Left cardiac atrium (tissue), 4 donors: Measurements from ENCODE around the gene IP6K1. TPM values are rescaled to one million over a fixed set of nuclear protein-coding genes. Genes with fewer than 3 reads are reported as not detected.
"Not testable (repeated sequence)": the region's sequence is repeated elsewhere in the genome, so short reads cannot be mapped to it uniquely, and the experiment has no call there.

Source experiments
- ATAC-seq, 2 donors: fragments of 200-7000 bp; cut with Tn5 transposase; one replicate each; pipeline ENCODE4 v1.9.1; 2020; ENCODE audit warnings: mild to moderate bottlenecking in 2 of 2, moderate library complexity in 2 of 2
- DNase-seq: peaks from one replicate; pipeline ENCODE4 v3.0.0-alpha.2; 2020
- intact Hi-C, 2 donors: fragments of 100-400 bp; cut with DNase I; formaldehyde crosslinking; loops; one replicate each; pipeline versions ENCODE4 v1.14.1 to v1.15.1; 2022 to 2023
- total RNA-seq, 2 donors: library from RNA; stranded (reverse); fragmentation: NEBNext Ultra II Directional; extraction: Animal tissue kit (Norgen Biotek cat#: 25700); gene quantifications; one replicate each; pipeline ENCODE4 v1.2.1, GENCODE V29; 2021
- donor health status: DM: no; HTN: yes; CAD: no.
- donor health status: DM: no; HTN: yes; CAD: no; lungs with severe emphysema.
- donor health status: DM: yes; HTN: yes; CAD: no.
- donor health status: Dilated cardiomyopathy.

IP6K1 gene
- total RNA-seq, 2 donors from 2014 or later = 22.3 to 22.4 TPM

- intact Hi-C loops, ATAC-seq, DNase-seq: not testable (repeated sequence)
Measured at GRCh38 chr3:49776101-49776500, 10.2 kb downstream of the IP6K1 start.

- peak in 1 of 2 donors; percentile 40 for ATAC-seq
- DNase-seq = no peak
- intact Hi-C loops = no loop called here
Measured at GRCh38 chr3:49775538-49775937, 10.8 kb downstream of the IP6K1 start.

- intact Hi-C loops = no loop called here
- no peak for DNase-seq
- ATAC-seq = no peak
Measured at GRCh38 chr3:49772703-49773102, 13.6 kb downstream of the IP6K1 start.

- intact Hi-C loops = no loop called here
- ATAC-seq (no peak), DNase-seq (no peak)
Measured at GRCh38 chr3:49771340-49771938, 14.9 kb downstream of the IP6K1 start.

- DNase-seq = no peak
- intact Hi-C loops = no loop called here
- no peak for ATAC-seq
Measured at GRCh38 chr3:49769926-49770325, 16.4 kb downstream of the IP6K1 start.

- ATAC-seq (no peak), DNase-seq (no peak)
- intact Hi-C loops = no loop called here
Measured at GRCh38 chr3:49769286-49769915, 16.9 kb downstream of the IP6K1 start.

GRCh38 chr3:49763981-49764380 is 22.4 kb downstream of the IP6K1 start:
- ATAC-seq (no peak), DNase-seq (no peak)
- intact Hi-C loops = no loop called here

GRCh38 chr3:49761661-49762060 is 24.7 kb downstream of the IP6K1 start:
- intact Hi-C loops = no loop called here
- DNase-seq (no peak), ATAC-seq (no peak)

GRCh38 chr3:49759226-49759625 is 27.1 kb downstream of the IP6K1 start:
- intact Hi-C loops = no loop called here
- ATAC-seq (peak in 1 of 2 donors; percentile 26), DNase-seq (no peak)

GRCh38 chr3:49757197-49757596 is 29.1 kb downstream of the IP6K1 start:
- intact Hi-C loops = no loop called here
- ATAC-seq (no peak), DNase-seq (no peak)

- no peak for ATAC-seq
- intact Hi-C loops = no loop called here
Measured at GRCh38 chr3:49756036-49756435, 30.3 kb downstream of the IP6K1 start.

GRCh38 chr3:49754536-49754935 is 31.8 kb downstream of the IP6K1 start:
- intact Hi-C loops = no loop called here
- DNase-seq (no peak), ATAC-seq (no peak)

More at GRCh38 chr3:49756036-49756435, 30.3 kb downstream of the IP6K1 start:
- no peak for DNase-seq

GRCh38 chr3:49751501-49751900 is 34.8 kb downstream of the IP6K1 start:
- no peak for ATAC-seq
- intact Hi-C loops = no loop called here
- no peak for DNase-seq

- DNase-seq (no peak), ATAC-seq (peak in 1 of 2 donors; percentile 53)
- intact Hi-C loops = no loop called here
Measured at GRCh38 chr3:49750056-49750455, 36.3 kb downstream of the IP6K1 start.

- intact Hi-C loops, ATAC-seq, DNase-seq: not testable (repeated sequence)
Measured at GRCh38 chr3:49748874-49749273, 37.5 kb downstream of the IP6K1 start.

- DNase-seq = no peak
- intact Hi-C loops = no loop called here
- ATAC-seq = no peak
Measured at GRCh38 chr3:49747792-49748480, 38.4 kb downstream of the IP6K1 start.

GRCh38 chr3:49745986-49746385 is 40.4 kb downstream of the IP6K1 start:
- intact Hi-C loops = no loop called here
- ATAC-seq (no peak), DNase-seq (no peak)

GRCh38 chr3:49740427-49740826 is 45.9 kb downstream of the IP6K1 start:
- intact Hi-C loops = no loop called here
- ATAC-seq (no peak), DNase-seq (no peak)

GRCh38 chr3:49738067-49738713 is 48.2 kb downstream of the IP6K1 start:
- DNase-seq = no peak
- no peak for ATAC-seq
- intact Hi-C loops = no loop called here

- DNase-seq (no peak), ATAC-seq (peak in 1 of 2 donors; percentile 10)
- intact Hi-C loops = no loop called here
Measured at GRCh38 chr3:49734752-49735151, 51.6 kb downstream of the IP6K1 start.
